Fibroblast of skin of left biceps (primary cell): ENCODE measurements around the gene ANKRD60.
A peak's percentile ranks its signal among the peaks of the same experiment; 100 is the strongest.

Experiments used
- DNase-seq, 2 experiments: peaks; one replicate each; pipeline ENCODE4 v3.0.0-alpha.2; 2013; ENCODE audit warnings: low read depth in 2 of 2

The ANKRD60 gene

DNA sequence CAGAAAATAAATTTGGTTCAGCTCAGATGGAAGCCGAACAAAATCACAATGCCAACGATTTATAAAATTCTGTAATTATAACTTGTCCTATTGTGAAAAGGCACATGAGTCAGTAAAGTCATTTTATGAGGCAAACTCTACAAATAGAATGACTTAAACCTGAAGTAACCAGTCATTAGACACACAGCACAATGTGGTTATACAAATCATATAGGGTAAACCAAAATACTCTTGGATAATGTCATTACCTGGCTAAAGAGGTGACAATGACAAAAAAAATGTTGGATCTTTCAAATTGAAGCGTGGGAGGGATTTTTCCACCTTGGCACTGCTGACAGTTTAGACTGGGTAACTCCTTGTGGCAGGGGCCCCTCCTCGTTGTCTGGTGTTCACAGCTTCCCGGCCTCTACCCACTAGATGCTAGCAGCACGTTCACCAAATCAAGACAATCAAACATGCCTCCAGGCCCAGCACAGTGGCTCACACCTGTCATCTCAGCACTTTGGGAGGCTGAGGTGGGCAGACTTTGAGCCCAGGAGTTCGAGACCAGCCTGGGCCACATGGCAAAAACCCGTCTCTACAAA lies 5.0 kb downstream of the ANKRD60 start:
- DNase-seq = no peak

DNA sequence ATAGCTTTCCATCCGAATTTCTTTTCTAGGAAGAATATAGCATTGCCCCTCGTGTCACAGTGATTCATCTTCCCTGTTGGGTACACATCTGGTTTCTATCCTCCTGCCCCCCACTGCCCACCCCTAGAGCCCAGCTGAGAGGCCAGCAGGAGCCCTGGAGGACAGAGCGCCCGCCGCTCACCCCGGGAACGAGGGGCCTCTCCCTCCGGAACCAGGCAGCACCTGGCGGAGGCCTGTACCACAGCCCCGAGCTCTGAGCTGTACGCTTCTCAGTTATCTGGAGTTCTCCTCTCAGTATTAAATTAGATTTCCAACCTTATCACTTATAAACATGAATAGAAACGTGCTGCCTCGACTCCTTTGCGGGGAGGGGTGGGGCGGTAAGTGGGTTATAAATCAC lies 6.0 kb downstream of the ANKRD60 start:
- DNase-seq = no peak

DNA sequence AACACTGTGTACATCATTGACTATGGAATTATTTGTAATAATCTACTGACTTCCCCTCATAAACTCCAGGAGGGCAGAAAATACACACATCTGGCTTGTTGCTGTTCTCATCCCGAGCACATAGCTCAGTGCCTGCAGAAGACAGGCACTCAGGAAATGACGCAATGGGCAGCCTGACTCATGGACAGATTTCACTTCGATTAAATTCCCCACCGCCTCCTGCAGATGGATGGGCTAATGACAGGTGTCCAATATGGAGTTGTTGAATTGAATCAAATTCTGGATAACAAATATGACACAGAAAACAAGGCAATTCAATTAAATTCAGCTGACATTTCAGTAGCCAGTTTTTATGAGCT lies 9.1 kb downstream of the ANKRD60 start:
- peak; percentile 64 to 70 for DNase-seq

DNA sequence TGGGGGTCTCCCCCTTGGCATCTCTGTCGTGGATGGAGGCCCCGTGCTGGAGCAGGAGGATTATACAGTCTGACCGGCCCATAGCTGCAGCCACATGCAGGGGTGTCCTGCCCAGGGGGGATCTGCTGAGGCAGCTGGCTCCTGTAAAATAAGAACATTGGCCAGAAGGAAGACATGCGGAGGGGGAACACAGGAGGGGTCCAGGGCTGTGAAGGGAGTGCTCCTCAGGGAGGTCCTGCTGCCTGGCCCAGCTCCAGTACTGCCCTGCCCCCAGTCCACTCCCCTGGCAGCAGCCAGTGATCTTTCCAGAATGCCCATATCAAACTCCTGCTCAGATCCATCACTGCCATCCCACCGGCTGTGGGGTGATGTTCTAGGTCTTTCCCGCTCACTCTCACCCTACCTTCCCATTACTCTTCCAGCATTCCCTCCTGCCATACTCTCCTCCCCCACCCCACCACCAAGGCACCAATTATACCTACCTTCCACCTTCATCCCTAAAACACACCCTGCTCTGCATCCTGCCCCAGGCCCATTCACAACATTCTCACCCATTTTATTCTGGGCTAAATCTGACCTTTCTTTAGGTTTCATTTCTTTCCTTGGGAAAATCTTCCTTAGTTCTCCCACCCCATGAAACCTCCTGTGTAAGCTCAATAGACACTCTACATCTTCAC lies 9.7 kb downstream of the ANKRD60 start:
- no peak for DNase-seq

DNA sequence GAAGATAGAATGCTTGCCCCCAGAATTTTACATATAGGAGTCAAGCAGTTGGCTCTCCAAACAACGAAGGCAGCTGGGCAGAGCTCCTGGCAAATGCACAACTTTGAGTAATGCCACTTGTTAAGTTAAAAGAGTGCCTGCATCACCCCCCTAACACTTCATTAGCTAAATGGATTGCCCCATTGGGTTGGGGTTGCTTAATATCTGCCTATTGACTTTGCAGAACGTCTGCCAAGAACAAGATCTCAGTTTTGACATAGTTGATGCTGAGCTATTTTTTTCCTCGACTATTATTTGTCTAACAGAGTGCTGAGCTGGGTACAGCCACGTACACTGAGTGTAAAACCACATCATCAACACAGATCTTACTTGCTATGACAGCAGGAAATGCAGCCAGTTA lies 12.1 kb downstream of the ANKRD60 start:
- no peak for DNase-seq

DNA sequence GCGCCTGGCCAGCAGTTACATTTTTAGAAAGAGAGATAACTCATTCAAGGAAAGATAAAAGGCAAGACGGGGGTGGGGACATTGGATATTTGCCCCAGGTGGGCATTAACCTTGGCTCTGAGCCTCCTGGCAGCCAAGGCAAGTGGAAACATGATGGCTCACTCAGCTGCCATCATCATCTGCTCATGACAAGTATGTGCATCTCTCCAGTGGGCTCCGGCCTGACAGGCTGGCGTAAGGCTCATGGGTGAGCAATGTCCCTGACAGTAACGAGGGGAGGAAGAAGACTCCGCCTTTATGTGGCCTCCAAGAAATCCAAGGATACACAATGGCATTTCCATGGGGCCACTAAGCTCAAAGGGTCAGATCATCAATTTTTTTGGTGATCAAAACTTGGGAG lies 13.3 kb downstream of the ANKRD60 start:
- DNase-seq = no peak

DNA sequence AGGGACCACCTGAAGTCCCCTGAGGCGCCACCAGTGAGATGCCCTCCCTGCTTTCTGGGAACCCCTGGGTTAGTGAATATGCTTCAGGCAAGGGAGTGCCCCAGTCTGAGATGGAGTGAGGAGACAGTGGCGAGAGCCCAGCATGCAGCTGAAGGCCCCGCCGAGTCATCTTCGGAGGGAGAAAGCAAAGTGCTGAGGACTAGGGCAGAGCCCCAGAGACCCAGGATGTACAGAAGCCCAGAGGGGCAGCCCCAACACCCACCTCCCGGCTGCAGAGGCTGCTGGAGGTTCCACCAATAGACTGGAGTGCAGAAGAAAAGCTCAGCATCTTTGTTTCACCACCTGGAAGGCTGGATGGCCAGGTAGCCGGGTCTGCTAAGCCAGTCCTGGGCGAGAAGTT lies 14.1 kb downstream of the ANKRD60 start:
- no peak for DNase-seq

DNA sequence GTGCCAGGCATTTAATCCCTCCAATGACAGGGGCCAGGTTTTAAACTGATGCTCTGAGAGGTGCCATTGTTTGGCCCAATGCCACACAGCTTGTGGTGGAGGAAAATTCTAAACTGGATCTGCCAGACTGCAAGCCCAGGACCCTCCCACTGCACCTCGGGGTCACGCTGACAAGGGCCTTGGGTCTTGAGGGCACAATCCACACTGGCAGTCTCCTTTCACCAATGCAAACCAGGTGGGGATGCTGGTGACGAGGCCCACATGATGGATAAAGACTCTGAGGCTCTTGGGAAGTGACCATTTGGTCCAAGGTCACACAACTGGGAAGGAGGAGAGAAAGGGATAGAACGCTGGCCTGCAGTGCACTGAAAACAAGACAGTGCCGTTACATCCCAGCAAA lies 14.7 kb downstream of the ANKRD60 start:
- no peak for DNase-seq

DNA sequence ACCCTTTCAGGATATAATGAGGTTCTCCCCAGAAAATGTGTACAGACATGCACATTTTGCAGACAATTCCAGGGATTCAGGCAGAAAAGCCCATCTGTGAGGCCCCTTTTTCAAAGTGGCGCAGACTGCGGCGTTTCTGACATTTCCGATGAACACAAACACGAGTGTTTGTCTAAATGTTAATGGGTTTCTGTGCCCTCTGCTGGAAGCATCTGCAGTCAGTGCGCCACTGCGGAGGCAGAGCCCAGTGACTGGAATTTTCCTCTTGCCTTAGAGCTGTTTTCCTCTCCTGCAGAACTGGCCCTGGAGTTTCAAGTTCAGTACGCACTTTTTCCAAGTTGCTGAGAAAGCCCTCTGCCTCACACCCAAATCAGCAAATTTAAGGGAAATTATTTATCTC lies 15.3 kb downstream of the ANKRD60 start:
- DNase-seq = no peak

DNA sequence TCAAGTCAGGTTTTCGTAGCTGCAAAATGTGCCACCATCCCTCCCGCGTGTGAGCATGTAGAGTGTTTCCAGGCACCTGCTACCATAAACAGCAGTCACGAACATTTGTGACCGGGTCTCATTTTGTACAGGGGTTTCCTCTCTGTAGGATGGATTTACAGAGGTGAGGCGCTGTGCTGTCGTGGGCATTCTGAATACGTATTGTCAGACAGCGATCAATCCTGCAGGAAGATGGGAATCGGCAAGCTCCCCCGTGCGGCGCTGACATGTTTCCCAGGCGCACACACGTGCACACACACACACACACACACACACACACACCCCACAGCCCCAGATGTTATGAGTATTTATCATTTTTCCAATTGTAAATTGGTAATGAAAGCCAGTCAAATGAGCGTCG lies 15.8 kb downstream of the ANKRD60 start:
- no peak for DNase-seq

DNA sequence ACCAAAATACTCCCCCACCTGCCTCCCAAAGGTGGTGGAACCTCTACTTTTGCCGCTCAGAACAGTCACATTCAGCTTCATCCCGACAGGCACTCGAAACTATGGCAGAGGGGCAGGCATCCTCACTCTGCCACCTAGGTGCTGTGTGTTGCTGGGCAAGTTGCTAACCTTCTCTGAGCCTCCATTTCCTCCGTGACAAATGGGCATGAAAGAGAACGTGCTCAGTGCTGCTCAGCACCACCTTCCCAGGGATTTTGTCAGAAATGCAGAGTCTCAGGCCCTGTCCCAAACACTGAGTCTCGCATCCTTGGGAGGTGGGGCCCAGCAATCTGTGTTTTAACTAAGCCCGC lies 18.1 kb downstream of the ANKRD60 start:
- no peak for DNase-seq

DNA sequence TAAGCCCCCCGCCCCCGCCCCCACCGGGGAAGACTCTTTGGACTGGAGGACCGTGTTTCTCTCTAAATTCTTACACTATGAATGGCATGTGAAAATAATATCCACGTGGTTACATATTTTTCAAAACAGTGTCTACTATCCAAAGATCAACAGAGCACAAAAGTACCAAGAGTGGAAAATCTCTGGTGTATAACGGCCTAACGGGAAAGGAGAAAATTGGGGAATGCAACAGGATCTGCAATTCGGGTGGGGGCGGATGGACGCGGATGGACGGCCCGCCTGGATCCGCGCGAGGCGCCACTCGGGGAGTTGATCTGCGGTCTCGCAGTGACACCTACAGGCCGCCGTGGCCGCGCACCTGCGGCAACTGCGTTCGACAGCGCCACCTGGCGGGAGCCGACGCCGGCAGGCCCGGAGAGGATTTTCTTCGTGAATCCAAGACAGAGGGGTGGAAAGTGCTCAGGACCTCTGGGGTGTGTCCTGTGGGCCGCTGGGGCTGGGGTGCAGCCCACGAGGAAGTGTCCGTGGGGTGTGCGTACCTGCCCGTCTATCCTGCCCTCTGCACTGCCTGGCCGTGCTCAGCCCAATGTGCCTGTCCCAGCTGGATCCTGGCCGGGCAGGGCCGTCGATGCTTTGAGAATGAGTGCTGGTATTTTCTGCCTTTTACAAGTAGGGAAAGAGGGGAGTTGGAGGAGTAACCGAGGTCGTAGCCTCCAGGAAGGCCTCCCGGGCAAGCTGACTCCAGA lies 18.6 kb downstream of the ANKRD60 start:
- peak in 1 of 2 experiments; percentile 29 for DNase-seq

DNA sequence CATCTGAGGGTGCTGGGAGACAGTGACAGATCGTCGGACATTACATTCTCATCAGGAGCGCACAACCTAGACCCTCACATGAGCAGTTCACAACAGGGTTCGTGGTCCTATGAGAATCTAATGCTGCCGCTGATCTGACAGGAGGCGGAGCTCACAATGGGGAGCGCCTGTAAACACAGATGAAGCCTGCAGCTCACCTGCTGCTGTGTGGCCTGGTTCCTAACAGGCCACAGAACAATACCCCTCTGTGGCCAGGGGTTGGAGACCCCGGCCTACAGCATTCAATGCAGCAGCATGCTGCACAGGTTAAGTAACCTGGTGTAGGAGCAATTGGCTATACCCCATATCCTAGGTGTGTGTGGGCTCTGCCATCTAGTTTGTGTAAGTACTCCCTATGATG lies 19.5 kb downstream of the ANKRD60 start:
- no peak for DNase-seq

DNA sequence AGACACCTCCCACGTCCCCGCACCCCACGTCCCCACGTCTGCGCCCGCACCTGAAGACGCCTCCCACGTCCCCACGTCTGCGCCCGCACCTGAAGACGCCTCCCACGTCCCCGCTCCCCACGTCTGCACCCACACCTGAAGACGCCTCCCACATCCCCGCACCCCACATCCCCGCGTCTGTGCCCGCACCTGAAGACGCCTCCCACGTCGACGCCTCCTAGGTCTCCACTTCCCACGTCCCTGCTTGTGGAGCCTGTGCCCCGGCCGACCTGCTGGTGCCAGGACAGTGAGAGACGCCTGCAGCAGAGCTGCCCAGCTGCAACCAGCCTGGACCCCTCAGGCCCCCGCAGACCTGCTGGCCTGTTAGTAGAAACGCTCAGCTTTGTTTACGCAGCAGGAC lies 22.6 kb downstream of the ANKRD60 start:
- DNase-seq = no peak

DNA sequence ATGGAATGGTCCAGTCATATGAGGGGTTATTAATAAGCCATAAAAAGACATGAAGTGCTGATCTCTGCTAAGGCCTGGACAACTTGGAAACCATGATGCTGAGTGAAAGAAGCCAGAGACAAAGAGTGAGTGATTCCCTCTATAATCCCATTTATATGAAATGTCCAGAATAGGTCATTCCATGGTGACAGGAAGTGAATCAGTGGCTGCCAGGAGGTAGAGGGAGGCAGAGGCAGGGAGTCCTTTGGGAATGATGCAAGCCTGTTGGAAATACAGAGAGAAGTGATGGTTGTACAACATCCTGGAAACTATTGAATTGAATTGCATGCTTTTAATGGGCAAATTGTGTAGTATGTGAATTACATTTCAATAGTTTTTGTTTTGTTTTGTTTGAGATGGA lies 26.4 kb downstream of the ANKRD60 start:
- no peak for DNase-seq

DNA sequence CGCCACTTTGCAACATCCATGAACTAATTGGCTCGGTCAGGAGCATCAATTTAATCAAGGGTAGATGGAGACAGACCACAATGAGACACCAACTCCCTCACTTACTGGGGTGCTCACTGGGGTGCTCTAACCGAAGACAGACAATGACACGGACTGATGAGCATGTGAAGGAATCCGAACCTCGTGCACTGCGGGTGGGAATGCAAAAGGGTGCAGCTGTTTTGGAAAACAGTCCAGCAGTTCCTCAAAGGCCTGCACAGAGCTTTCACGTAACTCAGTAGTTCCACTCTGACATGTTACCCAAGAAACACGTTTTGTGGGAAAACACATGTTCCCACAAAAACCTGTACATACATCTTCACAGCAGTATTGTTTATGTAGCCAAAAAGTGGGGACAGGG lies 26.8 kb downstream of the ANKRD60 start:
- no peak for DNase-seq

DNA sequence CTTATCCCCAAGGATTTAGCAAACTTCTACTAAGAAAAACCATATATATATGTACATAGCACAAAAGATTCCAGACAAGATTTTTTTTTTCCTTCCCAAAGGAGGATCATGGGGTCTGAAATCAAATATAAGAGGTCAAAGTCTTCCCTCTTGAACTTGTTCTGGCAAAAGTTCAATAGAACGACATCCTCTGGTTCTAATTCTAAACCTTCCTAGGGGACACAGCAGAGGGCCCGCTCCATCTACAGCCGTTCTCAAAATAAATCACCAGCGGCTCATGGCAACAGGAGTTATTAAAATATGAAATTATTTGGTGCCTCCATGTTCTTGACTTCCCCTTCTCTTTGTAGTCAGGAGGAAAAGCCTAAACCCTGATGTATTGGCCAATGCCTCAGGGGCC lies 29.0 kb downstream of the ANKRD60 start:
- no peak for DNase-seq

DNA sequence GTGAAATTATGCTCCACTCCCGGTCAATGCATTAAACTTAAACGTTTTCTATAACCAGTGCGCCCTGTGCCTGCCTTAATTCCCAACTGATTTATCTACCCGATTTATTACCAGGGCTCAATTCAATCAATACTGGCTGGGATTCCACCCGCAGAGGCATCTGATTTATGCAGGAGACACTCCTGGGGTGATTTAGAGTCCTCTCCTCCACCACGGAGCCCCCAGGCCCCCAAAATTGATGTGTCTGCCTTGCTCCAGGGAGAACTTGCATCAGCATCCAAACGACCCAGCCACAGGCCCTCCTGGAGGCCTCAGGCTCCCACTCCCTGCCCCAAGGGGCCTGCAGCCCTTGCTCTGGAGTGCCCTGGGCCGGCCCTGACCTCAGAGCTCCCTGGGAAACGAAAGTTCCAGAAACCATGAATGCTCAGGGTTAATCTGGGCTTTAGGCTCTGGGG lies 29.5 kb downstream of the ANKRD60 start:
- DNase-seq = no peak

DNA sequence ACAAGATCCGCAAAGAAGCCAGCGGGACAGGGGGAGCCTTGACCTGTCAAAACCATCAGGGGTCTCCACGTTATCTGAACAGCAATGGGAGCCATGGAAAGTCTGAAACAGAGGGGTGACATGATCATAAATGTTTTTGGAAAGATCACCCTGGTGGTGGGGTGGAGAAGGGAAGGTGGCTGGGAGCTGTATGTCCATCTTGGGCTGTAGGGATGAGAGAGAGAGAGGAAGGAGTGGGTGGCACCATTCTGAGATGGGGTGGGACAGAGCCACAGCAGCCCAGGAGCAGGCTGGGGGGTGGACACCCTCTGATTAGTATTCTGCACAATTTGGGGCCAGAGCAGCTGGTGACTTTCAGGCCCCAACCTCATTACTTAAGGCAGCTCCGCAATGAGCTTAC lies 30.1 kb downstream of the ANKRD60 start:
- DNase-seq = no peak

DNA sequence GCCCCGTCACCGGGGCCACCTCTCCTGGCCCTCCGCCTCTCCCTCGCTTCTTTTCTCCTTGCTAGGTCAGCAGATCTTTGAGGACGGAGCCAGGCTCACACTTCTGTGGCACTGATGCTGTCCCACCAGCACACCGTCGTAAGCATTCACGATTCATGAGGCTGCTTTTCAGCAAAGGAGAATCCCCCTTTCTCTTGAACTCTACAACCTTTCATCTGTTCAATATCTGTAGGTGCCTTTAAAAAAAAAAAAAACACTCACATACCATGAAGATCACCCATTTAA lies 31.3 kb downstream of the ANKRD60 start:
- no peak for DNase-seq

DNA sequence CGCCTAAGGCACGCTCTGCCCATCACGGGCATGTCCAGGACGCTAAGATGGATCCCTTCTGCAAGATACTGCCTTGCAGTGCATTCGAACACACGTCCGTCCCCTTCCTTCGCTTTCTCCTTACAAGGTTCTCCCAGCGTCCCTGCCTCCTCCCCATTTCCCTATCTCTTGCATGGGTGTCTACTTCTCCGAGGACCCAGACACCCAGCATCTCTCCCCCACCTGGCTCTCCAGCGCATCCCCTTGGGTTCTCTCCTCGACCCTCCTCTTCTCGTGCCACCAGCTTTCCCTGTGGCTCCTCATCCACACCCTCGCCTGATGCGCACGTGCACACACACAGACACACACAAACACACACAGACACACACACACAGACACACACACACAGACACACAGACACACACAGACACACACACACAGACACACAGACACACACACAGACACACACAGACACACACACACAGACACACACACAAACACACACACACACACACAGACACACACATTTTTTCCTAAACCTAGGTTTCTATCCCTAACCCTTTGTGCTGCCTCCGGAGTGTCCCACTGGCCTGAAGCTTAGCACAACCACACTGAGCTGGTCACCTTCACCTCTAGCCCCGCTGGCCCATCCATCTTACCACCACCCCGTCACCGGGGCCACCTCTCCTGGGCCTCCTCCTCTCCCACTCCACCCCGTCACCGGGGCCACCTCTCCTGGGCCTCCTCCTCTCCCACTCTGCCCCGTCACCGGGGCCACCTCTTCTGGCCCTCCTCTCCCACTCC lies 31.9 kb downstream of the ANKRD60 start:
- DNase-seq = no peak

DNA sequence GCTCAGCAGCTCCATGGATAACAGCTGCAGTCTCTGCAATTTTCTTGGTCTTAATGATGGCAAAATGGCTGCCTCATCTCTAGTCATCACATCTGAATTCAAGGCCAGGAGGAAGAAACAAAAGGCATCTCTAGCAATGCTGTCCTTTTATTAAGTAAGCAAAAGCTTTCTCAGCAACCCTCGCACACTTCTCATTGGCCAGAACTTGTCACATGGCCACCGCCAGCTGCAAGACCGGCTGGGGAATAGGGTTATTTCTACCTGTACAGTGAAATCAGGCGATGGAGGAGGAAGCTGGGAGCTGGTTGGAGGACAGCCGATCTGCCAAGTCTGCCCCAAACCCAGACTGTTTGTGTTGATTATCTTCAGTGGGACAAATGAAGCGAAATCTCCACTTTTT lies 33.4 kb downstream of the ANKRD60 start:
- no peak for DNase-seq
